GM21367 (cell line): ENCODE measurements around the gene KIF3C.
"Not testable (repeated sequence)": the region's sequence is repeated elsewhere in the genome, so short reads cannot be mapped to it uniquely, and the experiment has no call there.

Experiments used
- ATAC-seq: cut with Tn5 transposase; IDR thresholded peaks from one replicate; pipeline ENCODE4 v1.9.1; 2021; ENCODE audit not compliant: unreplicated experiment

The KIF3C gene

DNA sequence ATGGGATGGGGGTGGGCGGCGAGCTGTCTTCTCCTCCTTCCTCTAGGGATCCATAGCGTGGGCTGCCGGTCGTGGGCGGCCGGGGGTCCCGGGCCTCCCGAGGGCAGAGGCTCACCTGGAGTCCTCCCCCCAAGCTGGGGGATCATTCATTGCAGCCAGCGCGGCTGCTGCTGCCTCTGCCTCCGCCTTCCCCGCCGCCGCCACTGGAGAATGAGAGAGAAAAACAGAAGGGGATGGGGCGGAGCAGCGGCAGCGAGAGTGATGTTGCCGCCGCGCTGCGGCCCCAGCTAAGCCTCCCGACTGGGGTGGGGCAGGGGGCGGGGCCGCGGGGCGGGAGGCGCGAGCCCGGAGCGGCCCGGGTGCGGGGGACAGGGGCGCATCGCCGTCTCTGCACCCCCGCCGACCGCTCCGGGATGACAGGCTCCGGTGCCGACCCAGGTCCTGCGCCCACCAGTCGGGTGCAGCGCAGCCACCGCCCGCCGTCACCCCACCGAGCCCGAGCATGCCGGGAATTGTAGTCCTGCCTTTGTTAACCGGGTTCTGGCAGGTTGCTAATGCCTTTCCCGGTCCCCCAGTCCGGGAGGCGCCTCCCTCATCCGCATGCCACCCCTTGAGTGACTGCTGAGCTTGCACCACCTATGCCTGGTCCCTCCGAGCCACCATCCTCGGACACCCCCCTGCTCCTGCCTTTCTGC is at the start of gene KIF3C:
Gene KIF3C, minus strand, starts transcription at position 225 of the 695 bp plus-strand sequence. CDS start 580 bp downstream, outside the sequence.
- ATAC-seq, result no peak

DNA sequence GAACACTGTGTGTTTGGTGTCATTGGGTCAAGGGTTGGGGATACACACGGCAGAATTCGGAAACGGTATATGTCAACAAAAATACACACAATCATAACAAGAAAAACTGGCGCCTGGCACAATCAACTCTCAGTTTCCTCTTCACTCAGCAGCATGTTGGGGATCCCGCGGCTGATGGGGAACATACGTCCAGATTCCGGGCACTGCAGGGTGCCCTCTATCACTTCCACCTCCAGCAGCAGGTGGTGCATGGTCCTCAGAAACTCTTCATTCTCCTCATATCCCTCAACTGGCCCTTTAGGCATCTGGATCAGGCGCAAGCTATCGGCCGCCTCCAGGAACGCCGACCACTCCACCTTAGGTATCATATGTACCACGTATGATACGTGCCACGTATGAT is 45.8 kb upstream of the KIF3C start:
- ATAC-seq, result not testable (repeated sequence)

- no peak for ATAC-seq
Observed at GRCh38 chr2:26025509-26025908, 43.2 kb upstream of the KIF3C start.

DNA sequence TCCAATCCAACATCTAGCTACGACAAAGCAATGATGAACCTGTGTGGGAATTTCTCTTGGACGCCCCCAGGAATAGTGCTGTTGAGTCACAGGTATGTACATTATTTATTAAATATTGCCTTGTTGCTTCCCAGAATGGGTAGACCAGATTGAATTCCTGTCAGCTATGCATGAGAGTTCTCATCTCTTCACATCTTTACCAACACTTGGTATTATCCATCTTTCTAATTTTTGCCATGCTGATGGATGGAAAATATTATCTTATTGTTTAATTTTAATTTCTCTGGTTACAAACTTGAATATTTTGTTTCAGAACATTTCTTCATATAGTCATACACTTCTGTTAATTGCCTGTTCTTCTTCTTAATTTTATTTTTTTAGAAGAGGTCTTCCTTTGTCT is 42.0 kb upstream of the KIF3C start:
- no peak for ATAC-seq

- ATAC-seq, result no peak
Observed at GRCh38 chr2:26020231-26020640, 37.9 kb upstream of the KIF3C start.

DNA sequence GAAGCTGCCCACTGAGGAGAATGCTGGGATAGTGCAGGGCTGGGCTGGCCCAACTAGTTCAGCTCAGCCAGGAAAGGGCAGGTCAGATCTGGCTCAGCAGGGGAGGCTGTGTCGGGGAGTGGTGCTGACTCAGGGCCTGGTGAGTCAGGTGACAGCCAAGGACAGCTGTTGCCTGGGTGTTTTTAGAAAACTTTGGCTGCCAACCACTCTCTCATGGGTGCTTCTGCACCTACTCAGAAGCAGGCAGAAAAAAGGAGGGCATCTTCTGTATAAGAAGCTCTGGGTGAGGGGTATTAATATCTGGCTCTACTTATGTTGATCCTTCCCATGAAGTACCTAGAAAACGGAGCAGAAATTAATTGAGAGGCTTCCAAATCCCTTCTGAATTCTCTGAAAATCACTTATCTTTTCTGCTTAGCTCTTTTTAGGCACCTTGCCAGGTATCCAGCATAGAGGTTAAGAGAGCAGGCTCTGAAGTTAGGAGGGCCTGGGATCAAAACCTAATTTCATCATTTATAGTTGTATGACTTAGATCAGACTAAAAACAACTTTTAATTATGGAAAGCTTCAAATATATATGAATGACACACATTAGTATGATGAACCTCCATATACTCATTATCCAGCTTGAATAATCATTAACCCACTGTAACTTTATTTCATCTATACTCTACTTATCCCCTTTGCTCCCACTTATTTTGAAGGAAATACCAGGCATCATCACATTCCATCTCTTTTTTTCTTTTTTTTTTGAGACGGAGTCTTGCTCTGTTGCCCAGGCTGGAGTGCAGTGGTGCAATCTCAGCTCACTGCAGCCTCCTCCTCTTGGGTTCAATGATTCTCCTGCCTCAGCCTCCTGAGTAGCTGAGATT is 36.1 kb upstream of the KIF3C start:
- no peak for ATAC-seq

GRCh38 chr2:26017464-26018183 is 35.3 kb upstream of the KIF3C start:
- no peak for ATAC-seq

- not testable (repeated sequence) for ATAC-seq
Observed at GRCh38 chr2:26016706-26017045, 34.4 kb upstream of the KIF3C start.

GRCh38 chr2:26016012-26016705 is 33.9 kb upstream of the KIF3C start:
- ATAC-seq, result no peak

DNA sequence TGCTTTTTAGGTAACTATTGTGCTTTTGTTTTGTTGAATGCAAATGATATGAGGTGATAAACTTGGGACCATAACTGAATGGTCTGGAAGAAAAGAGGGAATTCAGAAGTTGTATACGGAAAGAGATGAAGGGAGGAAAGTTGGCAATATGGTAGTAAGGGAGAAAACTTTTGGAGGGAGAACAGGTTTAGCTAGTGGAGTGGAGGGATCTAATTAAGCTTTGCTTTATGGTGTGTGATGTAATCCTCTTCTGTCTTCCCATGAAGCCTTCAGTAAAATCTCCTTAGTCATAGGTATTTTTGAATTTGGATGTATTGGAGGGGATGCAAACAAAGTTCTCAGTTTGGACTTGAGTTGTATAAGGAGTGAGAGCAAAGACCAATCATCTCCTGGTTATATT is 31.4 kb upstream of the KIF3C start:
- no peak for ATAC-seq

- no peak for ATAC-seq
Observed at GRCh38 chr2:26011990-26012856, 29.9 kb upstream of the KIF3C start.

- ATAC-seq, result no peak
Observed at GRCh38 chr2:26011609-26011989, 29.3 kb upstream of the KIF3C start.

- ATAC-seq, result no peak
Observed at GRCh38 chr2:26010943-26011342, 28.6 kb upstream of the KIF3C start.

- ATAC-seq, result no peak
Observed at GRCh38 chr2:26009567-26009963, 27.3 kb upstream of the KIF3C start.

GRCh38 chr2:26008851-26009566 is 26.7 kb upstream of the KIF3C start:
- ATAC-seq, result no peak

- ATAC-seq, result no peak
Observed at GRCh38 chr2:26008095-26008494, 25.8 kb upstream of the KIF3C start.

- no peak for ATAC-seq
Observed at GRCh38 chr2:26002632-26003310, 20.5 kb upstream of the KIF3C start.

- no peak for ATAC-seq
Observed at GRCh38 chr2:26001743-26002351, 19.6 kb upstream of the KIF3C start.
